GM12875 (cell line): ENCODE measurements around the gene SDC1.

Experiments
- H3K4me3 ChIP-seq: one replicate; pipeline ENCODE4 v1.5.1; 2011; ENCODE audit warnings: low read depth, low read length, control low read depth
- CTCF ChIP-seq: IDR thresholded peaks from 2 replicates; pipeline ENCODE4 v1.5.1; 2011; ENCODE audit warnings: low read depth, mild to moderate bottlenecking, control low read depth, inconsistent platforms, low read length, moderate library complexity, borderline replicate concordance; ENCODE audit not compliant: insufficient read depth

Gene SDC1

DNA sequence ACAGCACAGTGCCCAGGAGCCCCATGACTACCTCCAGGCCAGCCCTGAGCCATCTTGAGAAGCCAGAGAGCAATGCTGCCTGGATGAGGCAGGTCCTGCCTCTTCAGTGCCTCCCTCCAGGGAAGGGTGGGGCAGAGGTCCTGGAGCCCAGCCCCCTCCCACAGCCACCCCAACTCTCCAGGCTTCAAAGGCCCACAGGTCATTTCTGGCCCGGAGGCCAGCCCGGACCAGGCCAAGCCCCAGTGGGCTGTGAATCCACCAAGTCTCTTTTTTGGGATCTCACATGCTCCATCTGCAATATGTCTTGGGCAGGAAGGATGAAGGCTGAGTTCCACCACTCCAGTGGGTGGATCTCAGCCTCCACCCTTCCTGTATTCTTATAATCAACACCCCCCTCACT, 36.7 kb downstream of the SDC1 start:
- no peak overlapping the region for H3K4me3 ChIP-seq
- TF ChIP-seq CTCF = no peak

DNA sequence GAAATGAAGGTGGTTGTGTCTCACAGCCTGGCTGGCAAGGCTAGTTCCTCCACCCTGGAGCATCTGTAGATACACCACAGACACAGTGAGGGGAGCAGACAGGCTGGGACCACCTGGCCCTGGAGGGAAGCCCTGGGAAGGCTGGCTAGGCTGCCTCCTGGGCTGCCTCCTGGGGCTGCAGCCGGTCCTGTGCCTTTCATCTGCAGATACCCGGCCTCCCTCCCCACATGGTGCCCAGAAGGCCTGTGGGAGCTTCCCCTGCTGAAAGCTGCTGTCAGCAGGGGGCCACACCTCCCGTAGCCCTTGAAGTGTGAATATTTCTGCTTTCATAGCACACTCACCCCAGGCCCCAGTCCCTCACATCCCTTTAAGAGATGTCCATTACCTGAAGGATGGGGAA, 37.6 kb downstream of the SDC1 start:
- H3K4me3 ChIP-seq = no peak overlapping the region
- no peak for TF ChIP-seq CTCF

- TF ChIP-seq CTCF = no peak
- no peak overlapping the region for H3K4me3 ChIP-seq
Measured at GRCh38 chr2:20186855-20187187, 38.1 kb downstream of the SDC1 start.

GRCh38 chr2:20186078-20186854, 38.7 kb downstream of the SDC1 start:
- H3K4me3 ChIP-seq = no peak overlapping the region
- TF ChIP-seq CTCF = no peak

DNA sequence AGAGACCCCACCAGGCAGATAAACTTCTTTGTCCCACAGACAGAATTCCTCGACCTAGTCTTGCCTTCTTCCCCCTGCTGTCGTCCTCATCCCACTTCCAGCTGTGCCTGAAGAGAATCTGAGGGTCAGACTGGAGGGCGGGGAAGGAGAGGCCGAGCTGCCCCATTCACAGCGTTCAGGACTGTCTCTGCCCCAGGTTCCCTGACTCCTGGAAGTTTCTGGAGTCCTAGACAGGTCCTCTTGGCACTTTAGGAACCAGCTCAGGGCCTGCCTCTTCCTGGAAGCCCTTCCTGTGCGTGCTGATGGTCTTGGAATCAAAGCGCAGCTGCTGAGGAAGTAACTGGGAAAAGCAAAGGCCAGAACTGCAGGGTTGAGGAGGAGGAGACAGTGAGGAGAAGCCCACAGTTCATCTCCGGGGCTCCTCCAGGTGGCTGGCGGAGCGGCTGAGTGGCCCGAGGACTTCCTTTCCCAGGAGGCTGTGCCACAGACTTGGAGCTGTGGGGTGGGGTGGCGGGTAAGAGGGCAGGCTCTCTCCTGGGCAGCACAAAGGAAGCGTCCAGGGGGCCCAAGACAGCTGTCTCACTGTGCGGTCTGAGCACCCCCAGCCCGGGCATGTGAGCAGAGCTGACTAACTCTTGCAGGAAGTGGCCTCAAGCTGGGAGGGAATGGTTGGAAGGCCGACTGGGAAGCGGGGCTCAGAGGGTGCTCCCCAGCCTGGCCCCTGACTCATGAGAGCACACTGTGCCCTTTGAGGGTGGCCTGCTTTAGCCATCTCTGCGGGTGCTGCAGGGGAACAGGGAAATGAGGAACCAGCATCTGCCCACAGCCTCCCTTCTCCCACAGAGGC, 39.5 kb downstream of the SDC1 start:
- TF ChIP-seq CTCF = no peak
- no peak overlapping the region for H3K4me3 ChIP-seq

DNA sequence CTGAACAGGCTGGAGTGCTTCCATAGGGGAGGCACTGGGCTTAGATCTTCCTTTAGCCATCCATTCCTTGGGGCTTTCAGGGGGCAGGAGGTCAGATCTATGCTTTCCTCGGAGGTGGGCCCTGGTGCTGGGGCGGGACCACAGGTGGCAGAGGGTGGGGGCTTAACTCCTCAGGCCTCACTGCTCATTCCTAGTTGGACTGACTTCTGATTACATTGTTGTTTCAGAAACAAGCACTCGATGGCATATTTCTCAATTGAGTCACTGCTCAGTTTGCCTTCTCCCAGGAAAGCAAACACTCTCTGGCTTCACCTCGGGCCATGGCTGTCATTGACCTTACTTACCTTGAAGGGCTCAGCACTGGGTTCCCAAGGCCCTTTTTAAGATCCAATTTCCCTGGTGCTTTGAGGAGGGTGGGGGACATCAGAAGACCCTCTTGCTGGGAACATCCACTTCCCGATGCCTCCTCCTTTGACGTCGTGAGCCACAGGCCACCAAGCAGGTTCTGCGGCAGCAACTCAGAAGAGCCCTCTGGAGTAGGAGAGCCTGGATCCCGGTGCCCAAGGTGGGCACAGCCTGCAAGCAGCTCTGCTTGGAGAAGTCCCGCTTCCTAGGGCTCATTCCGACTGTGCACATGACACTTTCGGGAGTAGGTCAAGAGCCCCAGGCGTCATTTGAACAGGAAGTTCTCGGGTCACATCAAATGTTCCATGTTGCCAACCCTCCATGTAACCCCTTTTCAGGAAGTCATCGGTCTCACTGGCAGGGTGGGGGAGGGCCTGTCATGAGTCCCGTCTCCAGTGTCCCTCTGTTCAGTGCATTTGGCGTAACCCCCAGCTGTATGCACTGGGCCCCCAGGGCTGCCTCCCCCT, 40.6 kb downstream of the SDC1 start:
- TF ChIP-seq CTCF = no peak

More for the DNA sequence above, 40.6 kb downstream of the SDC1 start:
- no peak overlapping the region for H3K4me3 ChIP-seq
